Measurements from ENCODE around the gene TXNDC2. TPM values are rescaled to one million over a fixed set of nuclear protein-coding genes. Genes with fewer than 3 reads are reported as not detected.

The TXNDC2 gene
- total and polyA plus RNA-seq, 4 donors: under 0.01 to 0.09 TPM; not detected in 2

DNA sequence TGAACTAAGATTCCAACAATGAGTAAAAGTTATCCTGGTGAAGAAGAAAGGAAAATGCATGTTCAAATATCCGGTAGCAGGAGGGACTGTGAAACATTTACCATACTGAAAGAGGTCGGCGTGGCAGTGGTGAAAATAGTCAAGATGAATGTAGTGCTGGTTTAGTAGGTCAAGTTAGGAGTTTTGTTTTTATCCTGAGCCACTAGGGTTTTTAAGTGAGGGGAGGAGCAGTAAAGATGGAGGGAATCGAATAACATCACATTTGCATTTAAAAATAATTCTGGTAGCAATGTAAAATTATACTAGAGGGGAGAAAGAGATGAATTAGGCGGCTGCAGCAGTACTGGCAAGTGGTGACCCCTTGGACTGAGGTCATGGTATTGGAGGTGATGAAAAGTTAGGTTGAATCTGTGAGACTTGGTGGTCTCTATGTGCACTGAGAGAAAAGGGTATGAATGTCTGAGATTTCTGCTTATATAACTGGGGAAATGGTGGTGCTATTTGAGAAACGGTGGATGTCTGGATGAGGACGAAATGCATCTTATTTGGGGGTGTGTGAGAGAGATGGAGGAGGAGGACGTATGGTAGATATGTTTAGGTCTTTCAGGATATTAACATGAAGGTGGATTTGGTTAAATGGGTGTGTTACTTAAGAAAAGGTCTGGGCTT, 33.9 kb downstream of the TXNDC2 start:
- no peak overlapping the region for H3K27ac ChIP-seq (ENCODE audit: low read depth in 1 of 2, low read length in 2 of 2)
- H3K4me1 ChIP-seq (ENCODE audit: control insufficient read depth in 4 of 4, insufficient read depth in 4 of 4, low read length in 3 of 4): peaks cover 8 to 41% (median 30%) of the 10 kb centered on the region in 4 donors
- H3K9ac ChIP-seq (ENCODE audit: low read depth in 1 of 2, low read length in 2 of 2): no peak overlapping the region
- H3K4me3 ChIP-seq (ENCODE audit: low read depth in 1 of 3, low read length in 3 of 3): no peak overlapping the region
- 83% methylated on average over 8 of the region's 8 CpGs for WGBS
- H3K36me3 ChIP-seq (ENCODE audit: control insufficient read depth in 4 of 4, insufficient read depth in 3 of 4, low read depth in 1 of 4, low read length in 3 of 4): no peaks in the 10 kb centered on the region
- no peaks in the 10 kb centered on the region for H3K9me3 ChIP-seq (ENCODE audit: control insufficient read depth in 4 of 4, low read length in 3 of 4)
- DNase-seq (ENCODE audit: low spot score): no peak
- no peaks in the 10 kb centered on the region for H3K27me3 ChIP-seq (ENCODE audit: control insufficient read depth in 4 of 4, insufficient read depth in 4 of 4, low read length in 3 of 4)
- no peak for TF ChIP-seq TAF1 (conservative IDR thresholded peaks at IDR 0.05)
- no peak for TF ChIP-seq HNF4A (conservative IDR thresholded peaks at IDR 0.05)
- TF ChIP-seq EGR1 (IDR thresholded peaks at IDR 0.05; ENCODE audit: low read depth in 2 of 2): no peak
- TF ChIP-seq SP1 (IDR thresholded peaks at IDR 0.05): no peak
- TF ChIP-seq, protein P1, sequence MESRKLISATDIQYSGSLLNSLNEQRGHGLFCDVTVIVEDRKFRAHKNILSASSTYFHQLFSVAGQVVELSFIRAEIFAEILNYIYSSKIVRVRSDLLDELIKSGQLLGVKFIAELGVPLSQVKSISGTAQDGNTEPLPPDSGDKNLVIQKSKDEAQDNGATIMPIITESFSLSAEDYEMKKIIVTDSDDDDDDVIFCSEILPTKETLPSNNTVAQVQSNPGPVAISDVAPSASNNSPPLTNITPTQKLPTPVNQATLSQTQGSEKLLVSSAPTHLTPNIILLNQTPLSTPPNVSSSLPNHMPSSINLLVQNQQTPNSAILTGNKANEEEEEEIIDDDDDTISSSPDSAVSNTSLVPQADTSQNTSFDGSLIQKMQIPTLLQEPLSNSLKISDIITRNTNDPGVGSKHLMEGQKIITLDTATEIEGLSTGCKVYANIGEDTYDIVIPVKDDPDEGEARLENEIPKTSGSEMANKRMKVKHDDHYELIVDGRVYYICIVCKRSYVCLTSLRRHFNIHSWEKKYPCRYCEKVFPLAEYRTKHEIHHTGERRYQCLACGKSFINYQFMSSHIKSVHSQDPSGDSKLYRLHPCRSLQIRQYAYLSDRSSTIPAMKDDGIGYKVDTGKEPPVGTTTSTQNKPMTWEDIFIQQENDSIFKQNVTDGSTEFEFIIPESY (IDR thresholded peaks at IDR 0.05): no peak
- no peak for TF ChIP-seq RXRA (IDR thresholded peaks at IDR 0.05)
- TF ChIP-seq NR2F2 (IDR thresholded peaks at IDR 0.05): no peak
- no peak for TF ChIP-seq RAD21 (IDR thresholded peaks at IDR 0.05)
- TF ChIP-seq, protein P2, sequence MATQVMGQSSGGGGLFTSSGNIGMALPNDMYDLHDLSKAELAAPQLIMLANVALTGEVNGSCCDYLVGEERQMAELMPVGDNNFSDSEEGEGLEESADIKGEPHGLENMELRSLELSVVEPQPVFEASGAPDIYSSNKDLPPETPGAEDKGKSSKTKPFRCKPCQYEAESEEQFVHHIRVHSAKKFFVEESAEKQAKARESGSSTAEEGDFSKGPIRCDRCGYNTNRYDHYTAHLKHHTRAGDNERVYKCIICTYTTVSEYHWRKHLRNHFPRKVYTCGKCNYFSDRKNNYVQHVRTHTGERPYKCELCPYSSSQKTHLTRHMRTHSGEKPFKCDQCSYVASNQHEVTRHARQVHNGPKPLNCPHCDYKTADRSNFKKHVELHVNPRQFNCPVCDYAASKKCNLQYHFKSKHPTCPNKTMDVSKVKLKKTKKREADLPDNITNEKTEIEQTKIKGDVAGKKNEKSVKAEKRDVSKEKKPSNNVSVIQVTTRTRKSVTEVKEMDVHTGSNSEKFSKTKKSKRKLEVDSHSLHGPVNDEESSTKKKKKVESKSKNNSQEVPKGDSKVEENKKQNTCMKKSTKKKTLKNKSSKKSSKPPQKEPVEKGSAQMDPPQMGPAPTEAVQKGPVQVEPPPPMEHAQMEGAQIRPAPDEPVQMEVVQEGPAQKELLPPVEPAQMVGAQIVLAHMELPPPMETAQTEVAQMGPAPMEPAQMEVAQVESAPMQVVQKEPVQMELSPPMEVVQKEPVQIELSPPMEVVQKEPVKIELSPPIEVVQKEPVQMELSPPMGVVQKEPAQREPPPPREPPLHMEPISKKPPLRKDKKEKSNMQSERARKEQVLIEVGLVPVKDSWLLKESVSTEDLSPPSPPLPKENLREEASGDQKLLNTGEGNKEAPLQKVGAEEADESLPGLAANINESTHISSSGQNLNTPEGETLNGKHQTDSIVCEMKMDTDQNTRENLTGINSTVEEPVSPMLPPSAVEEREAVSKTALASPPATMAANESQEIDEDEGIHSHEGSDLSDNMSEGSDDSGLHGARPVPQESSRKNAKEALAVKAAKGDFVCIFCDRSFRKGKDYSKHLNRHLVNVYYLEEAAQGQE (IDR thresholded peaks at IDR 0.05): no peak
- TF ChIP-seq GABPA (IDR thresholded peaks at IDR 0.05 in 1 of 2, conservative IDR thresholded peaks at IDR 0.05 in 1 of 2): no peak
- TF ChIP-seq, protein P3, sequence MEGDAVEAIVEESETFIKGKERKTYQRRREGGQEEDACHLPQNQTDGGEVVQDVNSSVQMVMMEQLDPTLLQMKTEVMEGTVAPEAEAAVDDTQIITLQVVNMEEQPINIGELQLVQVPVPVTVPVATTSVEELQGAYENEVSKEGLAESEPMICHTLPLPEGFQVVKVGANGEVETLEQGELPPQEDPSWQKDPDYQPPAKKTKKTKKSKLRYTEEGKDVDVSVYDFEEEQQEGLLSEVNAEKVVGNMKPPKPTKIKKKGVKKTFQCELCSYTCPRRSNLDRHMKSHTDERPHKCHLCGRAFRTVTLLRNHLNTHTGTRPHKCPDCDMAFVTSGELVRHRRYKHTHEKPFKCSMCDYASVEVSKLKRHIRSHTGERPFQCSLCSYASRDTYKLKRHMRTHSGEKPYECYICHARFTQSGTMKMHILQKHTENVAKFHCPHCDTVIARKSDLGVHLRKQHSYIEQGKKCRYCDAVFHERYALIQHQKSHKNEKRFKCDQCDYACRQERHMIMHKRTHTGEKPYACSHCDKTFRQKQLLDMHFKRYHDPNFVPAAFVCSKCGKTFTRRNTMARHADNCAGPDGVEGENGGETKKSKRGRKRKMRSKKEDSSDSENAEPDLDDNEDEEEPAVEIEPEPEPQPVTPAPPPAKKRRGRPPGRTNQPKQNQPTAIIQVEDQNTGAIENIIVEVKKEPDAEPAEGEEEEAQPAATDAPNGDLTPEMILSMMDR (IDR thresholded peaks at IDR 0.05; ENCODE audit: low read depth, low read length, missing input control): no peak
- no peak for TF ChIP-seq YY1 (IDR thresholded peaks at IDR 0.05)

DNA sequence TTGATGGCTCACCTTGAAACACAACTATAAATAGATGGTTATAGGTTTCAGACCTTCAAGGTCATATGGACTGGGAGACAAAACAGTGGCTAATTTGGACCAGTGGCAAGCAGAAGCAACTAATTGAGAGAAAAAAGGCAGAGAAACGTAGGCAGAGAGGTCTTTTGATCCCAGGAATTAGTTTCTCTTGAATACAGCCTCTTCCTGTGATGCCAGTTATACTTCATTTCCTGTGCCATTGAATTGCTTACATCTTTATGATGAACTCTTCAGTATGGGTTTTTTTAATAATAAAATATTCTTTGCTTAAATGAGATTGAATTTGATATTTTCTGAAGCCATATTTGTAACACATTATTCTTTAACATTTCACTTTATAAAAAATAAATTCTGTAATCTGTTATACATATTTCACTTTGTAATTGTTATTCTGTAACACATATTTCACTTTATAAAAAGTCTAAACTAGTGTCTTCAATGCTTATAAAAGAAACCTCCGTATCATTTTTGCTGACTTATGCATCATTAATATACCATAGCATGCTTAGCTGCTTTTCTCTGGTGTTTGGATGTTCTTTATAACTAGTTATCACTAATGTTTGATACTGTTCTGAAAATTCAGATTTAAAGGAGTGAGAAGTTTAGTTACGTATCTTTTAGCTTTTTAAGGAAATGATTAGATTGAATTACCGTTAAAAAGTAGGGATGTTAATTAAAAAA, 37.0 kb downstream of the TXNDC2 start:
- no peak for DNase-seq (ENCODE audit: low spot score)
- Histone ChIP-seq H3K27ac (ENCODE audit: low read depth in 1 of 2, low read length in 2 of 2) (no peak overlapping the region), H3K27me3 (ENCODE audit: control insufficient read depth in 4 of 4, insufficient read depth in 4 of 4, low read length in 3 of 4) (no peaks in the 10 kb centered on the region), H3K36me3 (ENCODE audit: control insufficient read depth in 4 of 4, insufficient read depth in 3 of 4, low read depth in 1 of 4, low read length in 3 of 4) (no peaks in the 10 kb centered on the region), H3K9ac (ENCODE audit: low read depth in 1 of 2, low read length in 2 of 2) (no peak overlapping the region), H3K4me3 (ENCODE audit: low read depth in 1 of 3, low read length in 3 of 3) (no peak overlapping the region), H3K9me3 (ENCODE audit: control insufficient read depth in 4 of 4, low read length in 3 of 4) (no peaks in the 10 kb centered on the region), H3K4me1 (ENCODE audit: control insufficient read depth in 4 of 4, insufficient read depth in 4 of 4, low read length in 3 of 4) (peaks cover 5 to 30% (median 23%) of the 10 kb centered on the region in 4 donors)
- WGBS: 73% methylated on average over 4 of the region's 4 CpGs
- TF ChIP-seq, protein P3 (IDR thresholded peaks at IDR 0.05; ENCODE audit: low read depth, low read length, missing input control): no peak
- no peak for TF ChIP-seq FOXA1 (IDR thresholded peaks at IDR 0.05)
- TF ChIP-seq, protein P2 (IDR thresholded peaks at IDR 0.05): no peak
- TF ChIP-seq, protein P1 (IDR thresholded peaks at IDR 0.05): no peak

Measured in liver (tissue), 9 donors.